ENCODE measurements around the gene WDR90. TPM values are rescaled to one million over a fixed set of nuclear protein-coding genes. Genes with fewer than 3 reads are reported as not detected.

WDR90 gene
- total and polyA plus RNA-seq, 2 experiments from 2014 or later: 25.9 to 42.2 TPM

- DNase-seq (ENCODE audit: low spot score): no peak
- Mint-ChIP-seq H3K4me1 (peaks cover 35% of the 10 kb centered on the region), H3K9me3 (no peaks in the 10 kb centered on the region), H3K4me3 (no peak overlapping the region), H3K27ac (no peak overlapping the region), H3K36me3 (ENCODE audit: low read depth) (no peaks in the 10 kb centered on the region; the same call in 2 of the 3 replicates), H3K27me3 (ENCODE audit: insufficient read depth, low read depth, poor library complexity) (peaks cover 14% of the 10 kb centered on the region)
- ATAC-seq: no peak
- H3K27me3 ChIP-seq (ENCODE audit: insufficient read depth): no peaks in the 10 kb centered on the region
- no peaks in the 10 kb centered on the region for H3K9me2 ChIP-seq (ENCODE audit: insufficient read depth)
- no peaks in the 10 kb centered on the region for H3K36me3 ChIP-seq (ENCODE audit: insufficient read depth)
- TF ChIP-seq CTCF (conservative IDR thresholded peaks at IDR 0.05; ENCODE audit: low read depth in 2 of 2): no peak
- H3K4me1 ChIP-seq (ENCODE audit: insufficient read depth): peaks cover 24% of the 10 kb centered on the region
- no peak overlapping the region for H3K27ac ChIP-seq (ENCODE audit: low read depth)
- peaks cover 16% of the 10 kb centered on the region for H3F3A ChIP-seq (replicated peaks; ENCODE audit: low read depth)
- H3K4me3 ChIP-seq: no peak overlapping the region
- no peak overlapping the region for H3K4me2 ChIP-seq
- H2AFZ ChIP-seq: no peak overlapping the region
- no peaks in the 10 kb centered on the region; the same call in 1 of the 2 replicates for H3K79me2 ChIP-seq (replicated peaks; ENCODE audit: insufficient read depth)
- peaks cover 10% of the 10 kb centered on the region; the same call in 1 of the 2 replicates for H4K20me1 ChIP-seq (replicated peaks; ENCODE audit: insufficient read depth)
Measured at GRCh38 chr16:626787-627453, 22.2 kb upstream of the WDR90 start.

DNA sequence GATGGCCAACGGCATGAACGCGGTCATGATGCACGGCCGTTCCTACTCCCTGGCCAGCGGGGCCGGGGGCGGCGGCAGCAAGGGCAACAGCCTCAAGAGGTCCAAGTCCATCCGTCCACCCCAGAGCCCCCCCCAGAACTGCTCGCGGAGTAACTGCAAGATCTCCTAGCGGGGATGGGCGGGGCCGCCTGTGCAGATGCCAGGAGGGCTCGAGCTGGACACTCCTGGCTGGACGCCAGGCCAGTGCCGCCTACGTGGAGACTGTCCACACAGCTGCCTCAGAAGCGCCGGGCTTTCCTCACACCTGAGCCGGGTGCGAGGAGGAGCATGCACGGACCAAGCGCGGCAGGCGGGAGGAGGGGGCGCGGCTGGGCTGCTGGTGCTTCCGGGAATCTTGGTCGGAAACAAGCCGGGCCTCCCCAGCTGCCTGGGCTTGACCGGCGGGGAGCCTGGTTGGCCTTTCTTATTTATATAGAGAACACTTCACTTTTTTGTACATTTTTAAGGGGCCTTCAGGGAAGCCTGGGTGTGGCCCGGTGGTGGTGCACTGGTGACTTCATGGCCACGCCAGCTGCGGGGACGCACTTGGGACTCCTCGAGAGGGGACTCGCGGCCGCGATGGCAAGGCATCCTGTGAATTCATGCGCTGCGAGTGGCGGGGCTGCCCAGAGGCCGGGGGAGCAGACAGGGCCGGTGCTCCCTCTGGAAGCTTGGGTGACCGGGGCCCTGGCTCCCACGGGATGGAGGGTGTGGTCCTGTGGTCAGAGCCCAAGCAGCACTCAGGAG lies 21.5 kb upstream of the WDR90 start:
- no peak overlapping the region for H3K4me3 Mint-ChIP-seq
- no peak overlapping the region for H3K27ac ChIP-seq (ENCODE audit: low read depth)
- H3K9me3 Mint-ChIP-seq: no peaks in the 10 kb centered on the region
- no peak overlapping the region for H3K27ac Mint-ChIP-seq
- H3K79me2 ChIP-seq (replicated peaks; ENCODE audit: insufficient read depth): no peaks in the 10 kb centered on the region; the same call in 1 of the 2 replicates
- ATAC-seq (no peak), DNase-seq (ENCODE audit: low spot score) (no peak)
- H3K4me3 ChIP-seq: no peak overlapping the region
- peaks cover 16% of the 10 kb centered on the region for H3K27me3 Mint-ChIP-seq (ENCODE audit: insufficient read depth, low read depth, poor library complexity)
- H3K4me2 ChIP-seq: no peak overlapping the region
- H3K4me1 ChIP-seq (ENCODE audit: insufficient read depth): peaks cover 21% of the 10 kb centered on the region
- peaks cover 14% of the 10 kb centered on the region for H3F3A ChIP-seq (replicated peaks; ENCODE audit: low read depth)
- TF ChIP-seq CTCF (conservative IDR thresholded peaks at IDR 0.05; ENCODE audit: low read depth in 2 of 2): no peak
- TF ChIP-seq STAT1 (IDR thresholded peaks at IDR 0.05; ENCODE audit: unreplicated experiment): no peak
- H3K27me3 ChIP-seq (ENCODE audit: insufficient read depth): no peaks in the 10 kb centered on the region
- peaks cover 7% of the 10 kb centered on the region; the same call in 1 of the 2 replicates for H4K20me1 ChIP-seq (replicated peaks; ENCODE audit: insufficient read depth)
- H3K9me2 ChIP-seq (ENCODE audit: insufficient read depth): no peaks in the 10 kb centered on the region
- no peak overlapping the region for H2AFZ ChIP-seq
- H3K36me3 ChIP-seq (ENCODE audit: insufficient read depth): no peaks in the 10 kb centered on the region
- H3K4me1 Mint-ChIP-seq: peaks cover 28% of the 10 kb centered on the region
- no peaks in the 10 kb centered on the region; the same call in 2 of the 3 replicates for H3K36me3 Mint-ChIP-seq (ENCODE audit: low read depth)
